Activated CD4-positive, alpha-beta memory T cell treated with anti-CD3 and anti-CD28 coated beads, Interleukin-2, amount 10 ng/mL, durations not matched to agents 7 days and 5 days (primary cell): Measurements from ENCODE around the gene CXCL16. TPM values are rescaled to one million over a fixed set of nuclear protein-coding genes. Genes with fewer than 3 reads are reported as not detected.
A peak's percentile ranks its signal among the peaks of the same experiment; 100 is the strongest.

Experiments
- CTCF ChIA-PET: fragments of 350-600 bp; sonication (Branson Sonifier 250); formaldehyde crosslinking; loops from one replicate; lab custom pipeline; 2021; ENCODE audit warnings: antibody characterized with exemption, inconsistent platforms; lab: Charles Lee
- POLR2A ChIA-PET: fragments of 350-600 bp; sonication (Branson Sonifier 250); formaldehyde crosslinking; loops from one replicate; lab custom pipeline; 2021; ENCODE audit warnings: antibody characterized with exemption; lab: Charles Lee
- DNase-seq: peaks from one replicate; pipeline ENCODE4 v3.0.0-alpha.2; 2020
- H3K27ac Mint-ChIP-seq: one replicate; pipeline ENCODE4 v1.8.0; 2021; ENCODE audit warnings: mild to moderate bottlenecking, mixed read lengths
- H3K27me3 Mint-ChIP-seq: one replicate; pipeline ENCODE4 v1.8.0; 2021; ENCODE audit warnings: mixed read lengths
- H3K36me3 Mint-ChIP-seq: one replicate; pipeline ENCODE4 v1.8.0; 2021; ENCODE audit warnings: low read depth, mixed read lengths
- H3K4me1 Mint-ChIP-seq: one replicate; pipeline ENCODE4 v1.8.0; 2021; ENCODE audit warnings: mixed read lengths
- H3K4me3 Mint-ChIP-seq: one replicate; pipeline ENCODE4 v1.8.0; 2021; ENCODE audit warnings: mild to moderate bottlenecking, mixed read lengths
- H3K9me3 Mint-ChIP-seq: one replicate; pipeline ENCODE4 v1.8.0; 2021; ENCODE audit warnings: mixed read lengths
- total RNA-seq, 2 experiments: library from RNA; stranded (reverse); gene quantifications; one replicate each; pipeline ENCODE4 v1.2.3, GENCODE V29; 2021

CXCL16 gene
- total RNA-seq, 2 experiments from 2014 or later, result 2.2 to 2.6 TPM

DNA sequence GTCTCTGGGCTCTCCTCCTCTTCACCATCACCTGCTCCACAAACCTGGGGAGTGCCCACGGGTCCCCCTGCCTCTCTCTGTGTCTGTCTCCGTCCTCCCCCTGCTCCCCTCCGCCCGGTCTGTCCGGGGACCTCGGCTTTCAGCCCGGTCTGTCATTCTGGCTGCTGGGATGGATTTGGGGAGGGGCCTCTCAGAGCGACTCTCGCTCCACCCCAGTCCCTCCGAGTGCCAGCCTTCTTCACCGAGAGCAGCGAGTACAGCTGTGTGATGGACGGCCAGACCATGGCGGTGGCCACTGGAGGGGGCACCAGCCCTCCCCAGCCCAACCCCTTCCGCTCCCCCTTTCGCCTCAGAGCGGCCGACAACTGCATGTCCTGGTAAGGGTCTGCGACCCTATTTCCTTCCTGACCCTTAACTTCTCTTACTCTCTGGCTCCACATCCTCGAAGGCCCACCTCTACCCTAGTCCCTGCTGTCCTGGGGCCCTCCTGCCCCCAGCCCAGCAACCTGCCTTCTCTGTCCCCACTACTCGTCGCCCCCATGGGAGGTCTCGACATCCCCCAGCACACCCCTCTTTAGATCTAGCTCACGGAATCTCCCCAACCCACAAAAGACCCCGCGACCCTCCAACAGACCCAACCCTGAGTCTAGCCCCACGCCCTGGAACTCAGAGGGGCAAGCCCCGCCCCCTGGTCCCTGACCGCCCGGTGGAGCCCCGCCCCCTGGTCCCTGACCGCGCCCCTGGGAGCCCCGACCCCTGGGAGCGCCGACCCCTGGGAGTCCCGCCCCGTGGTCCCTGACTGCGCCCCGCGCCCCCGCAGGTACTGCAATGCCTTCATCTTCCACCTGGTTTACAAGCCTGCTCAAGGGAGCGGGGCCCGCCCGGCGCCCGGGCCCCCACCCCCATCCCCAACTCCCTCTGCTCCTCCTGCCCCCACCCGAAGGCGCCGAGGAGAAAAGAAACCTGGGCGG is 5.6 kb upstream of the CXCL16 start:
- peaks cover 1% of the 10 kb centered on the region for H3K36me3 Mint-ChIP-seq
- H3K4me1 Mint-ChIP-seq, result peaks cover 25% of the 10 kb centered on the region
- no peak overlapping the region for H3K4me3 Mint-ChIP-seq
- no peak for DNase-seq
- peaks cover 28% of the 10 kb centered on the region for H3K27me3 Mint-ChIP-seq
- ChIA-PET POLR2A (interaction anchor here (1.2 to 1.5 kb wide), 2 partner anchors 11 to 14 kb away, joined by 3 read pairs; partner anchors contain the start of gene MED11), CTCF (interaction anchor here (1.7 kb wide), 1 partner anchor 45 kb away, joined by 6 read pairs; no protein-coding TSS in a partner anchor)
- H3K27ac Mint-ChIP-seq, result no peak overlapping the region
- no peaks in the 10 kb centered on the region for H3K9me3 Mint-ChIP-seq

GRCh38 chr17:4743898-4744297 is 4.2 kb upstream of the CXCL16 start:
- Mint-ChIP-seq H3K9me3 (no peaks in the 10 kb centered on the region), H3K4me1 (peaks cover 31% of the 10 kb centered on the region), H3K27ac (no peak overlapping the region), H3K27me3 (peaks cover 31% of the 10 kb centered on the region), H3K36me3 (peaks cover 3% of the 10 kb centered on the region), H3K4me3 (no peak overlapping the region)
- no peak for DNase-seq
- ChIA-PET CTCF (interaction anchor here (1.7 kb wide), 1 partner anchor 46 kb away, joined by 6 read pairs; no protein-coding TSS in a partner anchor), POLR2A (interaction anchor here (1.5 kb wide), 1 partner anchor 9 kb away, joined by 3 read pairs; no protein-coding TSS in a partner anchor)

DNA sequence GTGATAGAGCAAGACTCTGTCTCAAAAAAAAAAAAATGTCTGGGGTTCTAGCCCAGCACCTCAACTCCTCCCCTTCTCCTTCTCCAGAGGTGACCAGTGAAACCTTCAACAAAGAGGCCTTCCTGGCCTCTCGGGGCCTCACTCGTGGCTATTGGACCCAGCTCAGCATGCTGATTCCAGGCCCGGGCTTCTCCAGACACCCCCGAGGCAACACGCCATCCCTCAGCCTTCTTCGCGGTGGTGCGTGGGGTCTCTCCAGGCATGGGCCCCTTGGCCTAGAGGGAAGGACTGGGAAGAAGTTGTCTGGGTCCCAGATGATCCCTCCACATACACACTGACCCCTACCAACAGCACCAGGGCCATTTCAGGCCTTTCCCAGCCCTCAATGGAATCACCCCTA is 3.5 kb upstream of the CXCL16 start:
- peaks cover 32% of the 10 kb centered on the region for H3K27me3 Mint-ChIP-seq
- no peak overlapping the region for H3K4me3 Mint-ChIP-seq
- no peaks in the 10 kb centered on the region for H3K9me3 Mint-ChIP-seq
- CTCF ChIA-PET, result interaction anchor here (1.7 kb wide), 1 partner anchor 47 kb away, joined by 6 read pairs; no protein-coding TSS in a partner anchor
- no peak overlapping the region for H3K27ac Mint-ChIP-seq
- POLR2A ChIA-PET, result interaction anchor here (1.5 kb wide), 1 partner anchor 9 kb away, joined by 3 read pairs; no protein-coding TSS in a partner anchor
- H3K4me1 Mint-ChIP-seq, result peaks cover 31% of the 10 kb centered on the region
- H3K36me3 Mint-ChIP-seq, result peaks cover 3% of the 10 kb centered on the region
- DNase-seq, result no peak

- Mint-ChIP-seq H3K4me3 (no peak overlapping the region), H3K36me3 (peaks cover 3% of the 10 kb centered on the region), H3K27ac (no peak overlapping the region), H3K27me3 (peaks cover 33% of the 10 kb centered on the region), H3K4me1 (peaks cover 27% of the 10 kb centered on the region), H3K9me3 (no peaks in the 10 kb centered on the region)
- ChIA-PET POLR2A (no interaction called here), CTCF (no interaction called here)
- no peak for DNase-seq
Observed at GRCh38 chr17:4742629-4743028, 2.9 kb upstream of the CXCL16 start.

DNA sequence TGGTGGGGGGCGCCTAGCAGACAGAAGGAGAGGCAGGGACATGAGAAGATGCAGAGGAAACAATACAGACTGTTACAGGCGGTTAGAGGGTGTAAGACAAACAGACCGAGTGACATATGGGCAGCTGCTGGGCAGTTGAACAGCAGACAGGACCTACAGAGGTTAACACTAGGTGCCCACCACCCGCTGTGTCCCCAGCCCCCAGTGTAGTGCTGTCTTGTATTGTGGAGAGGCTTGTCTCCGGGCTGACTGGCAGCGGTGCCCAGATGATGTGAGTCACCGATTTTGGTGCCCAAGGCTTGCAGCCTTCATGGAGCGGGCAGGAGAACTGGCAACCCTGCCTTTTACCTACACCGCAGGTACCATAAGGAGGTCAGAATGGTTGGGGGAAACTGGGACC is 2.4 kb upstream of the CXCL16 start:
- peaks cover 33% of the 10 kb centered on the region for H3K27me3 Mint-ChIP-seq
- H3K9me3 Mint-ChIP-seq, result no peaks in the 10 kb centered on the region
- CTCF ChIA-PET, result interaction anchor here (0.6 kb wide), 1 partner anchor 22 kb away, joined by 3 read pairs; no protein-coding TSS in a partner anchor
- no peak overlapping the region for H3K4me3 Mint-ChIP-seq
- POLR2A ChIA-PET, result interaction anchor here (2.4 kb wide), 1 partner anchor 48 kb away, joined by 9 read pairs; no protein-coding TSS in a partner anchor
- no peak for DNase-seq
- H3K27ac Mint-ChIP-seq, result no peak overlapping the region
- H3K36me3 Mint-ChIP-seq, result peaks cover 3% of the 10 kb centered on the region
- peaks cover 24% of the 10 kb centered on the region for H3K4me1 Mint-ChIP-seq

- Mint-ChIP-seq H3K4me1 (peaks cover 21% of the 10 kb centered on the region), H3K27ac (no peak overlapping the region), H3K36me3 (peaks cover 3% of the 10 kb centered on the region), H3K4me3 (no peak overlapping the region), H3K9me3 (no peaks in the 10 kb centered on the region), H3K27me3 (peaks cover 33% of the 10 kb centered on the region)
- no peak for DNase-seq
- CTCF ChIA-PET, result interaction anchor here (0.6 kb wide), 1 partner anchor 21 kb away, joined by 3 read pairs; no protein-coding TSS in a partner anchor
- POLR2A ChIA-PET, result interaction anchor here (1.3 to 2.4 kb wide), 2 partner anchors 19 to 49 kb away, joined by 3 to 9 read pairs; no protein-coding TSS in a partner anchor
Observed at GRCh38 chr17:4741544-4741943, 1.8 kb upstream of the CXCL16 start.

- ChIA-PET POLR2A (interaction anchor here (1.3 to 2.4 kb wide), 2 partner anchors 18 to 50 kb away, joined by 3 to 9 read pairs; no protein-coding TSS in a partner anchor), CTCF (no interaction called here)
- Mint-ChIP-seq H3K4me1 (peaks cover 25% of the 10 kb centered on the region), H3K36me3 (peaks cover 3% of the 10 kb centered on the region), H3K27me3 (peaks cover 39% of the 10 kb centered on the region), H3K27ac (no peak overlapping the region), H3K9me3 (no peaks in the 10 kb centered on the region), H3K4me3 (peak overlapping the region; percentile 74)
- no peak for DNase-seq
Observed at GRCh38 chr17:4740584-4740983, 856 bp upstream of the CXCL16 start.

GRCh38 chr17:4740025-4740351 is 260 bp upstream of the CXCL16 start:
- Mint-ChIP-seq H3K36me3 (peaks cover 3% of the 10 kb centered on the region), H3K4me1 (peaks cover 26% of the 10 kb centered on the region), H3K27ac (no peak overlapping the region), H3K27me3 (peaks cover 37% of the 10 kb centered on the region), H3K4me3 (peak overlapping the region; percentile 74), H3K9me3 (no peaks in the 10 kb centered on the region)
- POLR2A ChIA-PET, result interaction anchor here (1.0 to 2.4 kb wide), 2 partner anchors 28 to 50 kb away, joined by 3 to 9 read pairs; no protein-coding TSS in a partner anchor
- DNase-seq, result no peak
- CTCF ChIA-PET, result no interaction called here

GRCh38 chr17:4738136-4739121 is 1.3 kb downstream of the CXCL16 start:
- no peak for DNase-seq
- Mint-ChIP-seq H3K4me1 (peaks cover 28% of the 10 kb centered on the region), H3K27ac (no peak overlapping the region), H3K36me3 (peaks cover 6% of the 10 kb centered on the region), H3K9me3 (no peaks in the 10 kb centered on the region), H3K4me3 (peak overlapping the region; percentile 71), H3K27me3 (peaks cover 35% of the 10 kb centered on the region)
- POLR2A ChIA-PET, result interaction anchor here (1.0 to 2.0 kb wide), 3 partner anchors 10 to 58 kb away, joined by 3 to 5 read pairs (median 3); no protein-coding TSS in a partner anchor
- CTCF ChIA-PET, result interaction anchor here (1.4 kb wide), 1 partner anchor 9 kb away, joined by 3 read pairs; no protein-coding TSS in a partner anchor

DNA sequence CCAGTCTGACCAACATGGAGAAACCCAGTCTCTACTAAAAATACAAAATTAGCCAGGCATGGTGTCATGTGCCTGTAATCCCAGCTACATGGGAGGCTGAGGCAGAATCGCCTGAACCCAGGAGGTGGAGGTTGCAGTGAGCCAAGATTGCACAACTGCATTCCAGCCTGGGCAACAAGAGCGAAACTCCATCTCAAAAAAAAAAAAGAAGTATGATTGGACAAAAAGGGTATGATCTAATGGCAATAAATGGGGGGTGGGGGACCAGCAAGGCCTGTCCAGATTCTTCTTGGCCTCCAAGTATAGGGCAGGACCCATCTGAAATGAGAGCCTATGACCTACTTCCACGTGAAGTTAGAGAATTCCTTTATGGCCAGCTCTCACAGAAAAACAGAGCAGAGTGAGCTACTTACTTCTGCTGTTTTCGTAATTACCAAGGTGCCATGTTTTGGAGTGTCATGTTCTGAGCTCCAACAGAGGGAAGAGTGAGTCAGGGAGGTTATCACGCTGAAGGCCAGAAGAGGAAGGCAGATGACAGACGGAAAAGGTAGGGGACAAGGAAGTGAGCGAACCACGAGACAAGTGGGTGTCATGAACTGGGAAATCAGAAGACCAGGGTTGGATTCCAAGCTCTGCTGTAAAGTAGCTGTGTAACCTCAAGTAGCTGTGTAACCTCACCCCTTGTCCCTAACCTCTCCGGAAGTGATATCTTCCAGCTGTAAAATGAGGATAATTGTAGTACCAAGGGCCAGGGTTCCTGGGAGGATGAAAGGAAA is 3.7 kb downstream of the CXCL16 start:
- H3K4me1 Mint-ChIP-seq, result peaks cover 48% of the 10 kb centered on the region
- no peak overlapping the region for H3K4me3 Mint-ChIP-seq
- ChIA-PET POLR2A (interaction anchor here (0.8 to 1.4 kb wide), 3 partner anchors 11 to 54 kb away, joined by 3 to 4 read pairs (median 3); no protein-coding TSS in a partner anchor), CTCF (interaction anchor here (1.1 to 1.4 kb wide), 2 partner anchors 51 to 55 kb away, joined by 3 to 4 read pairs; no protein-coding TSS in a partner anchor)
- H3K27ac Mint-ChIP-seq, result no peak overlapping the region
- H3K9me3 Mint-ChIP-seq, result no peaks in the 10 kb centered on the region
- H3K27me3 Mint-ChIP-seq, result peaks cover 30% of the 10 kb centered on the region
- no peak for DNase-seq
- H3K36me3 Mint-ChIP-seq, result peaks cover 6% of the 10 kb centered on the region

- peaks cover 50% of the 10 kb centered on the region for H3K4me1 Mint-ChIP-seq
- H3K27me3 Mint-ChIP-seq, result peaks cover 20% of the 10 kb centered on the region
- no peaks in the 10 kb centered on the region for H3K9me3 Mint-ChIP-seq
- ChIA-PET CTCF (no interaction called here), POLR2A (interaction anchor here (1.0 kb wide), 1 partner anchor 9 kb away, joined by 3 read pairs; no protein-coding TSS in a partner anchor)
- no peak overlapping the region for H3K27ac Mint-ChIP-seq
- no peak overlapping the region for H3K4me3 Mint-ChIP-seq
- no peak for DNase-seq
- peaks cover 3% of the 10 kb centered on the region for H3K36me3 Mint-ChIP-seq
Observed at GRCh38 chr17:4734857-4735475, 4.8 kb downstream of the CXCL16 start.
